ENCODE data around the gene NUP214. TPM values are rescaled to one million over a fixed set of nuclear protein-coding genes. Genes with fewer than 3 reads are reported as not detected.

The NUP214 gene
- total and polyA plus RNA-seq, 2 of the 8 experiments (the other 6 are each of a cell fraction or from before 2014, with no cell fraction given), result 28.6 to 50.2 TPM

DNA sequence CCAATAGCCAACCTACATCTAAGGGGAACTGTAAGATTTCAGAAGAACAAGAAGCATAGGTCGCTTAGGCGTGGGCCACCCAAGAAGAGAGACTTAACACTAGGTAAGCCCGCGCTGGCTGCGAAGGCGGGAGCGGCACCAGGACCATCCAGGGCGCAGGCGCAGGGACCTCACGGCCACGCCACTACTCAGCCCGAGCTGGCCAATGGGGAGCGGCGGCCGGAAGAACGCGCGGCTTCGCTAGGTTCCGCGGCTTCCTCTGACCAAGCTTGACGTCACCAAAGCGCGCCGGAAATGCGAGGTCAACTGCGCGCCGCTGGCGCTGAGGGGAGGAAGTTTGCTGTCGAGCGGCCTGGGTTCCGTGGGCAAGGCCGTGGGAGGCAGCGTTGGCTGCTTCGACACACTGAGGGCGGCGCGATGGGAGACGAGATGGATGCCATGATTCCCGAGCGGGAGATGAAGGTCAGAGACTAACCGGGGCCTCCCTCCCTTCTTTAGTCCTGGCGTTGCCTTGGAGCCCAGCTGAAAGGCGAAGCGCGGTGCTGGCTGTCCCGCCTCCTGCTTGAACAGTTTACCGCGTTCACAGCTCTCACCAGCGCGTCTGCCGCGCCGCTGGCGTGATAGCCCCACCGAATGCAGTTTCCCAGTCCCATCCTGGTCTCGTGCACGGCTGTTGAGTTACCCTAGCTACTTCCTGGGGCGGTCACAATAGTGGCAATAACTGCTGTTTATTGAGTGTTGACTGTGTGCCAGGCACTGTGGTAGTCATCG, at the start of gene NUP214 (continued):
- TF ChIP-seq GTF2F1 (IDR thresholded peaks at IDR 0.05; ENCODE audit: borderline replicate concordance, low read depth, low read length) (no peak), SP1 (IDR thresholded peaks at IDR 0.05; ENCODE audit: low read depth, low read length) (no peak), BACH1 (IDR thresholded peaks at IDR 0.05; ENCODE audit: low read length) (no peak), EGR1 (IDR thresholded peaks at IDR 0.05; ENCODE audit: borderline replicate concordance, low read depth, low read length) (no peak), SIX5 (IDR thresholded peaks at IDR 0.05; ENCODE audit: low read depth, low read length) (peak; percentile 26; the same call in 1 of the 2 replicates), KDM1A (IDR thresholded peaks at IDR 0.05; ENCODE audit: borderline replicate concordance, low read length) (no peak), TCF12 (IDR thresholded peaks at IDR 0.05; ENCODE audit: low read depth, low read length) (no peak), HDAC2 (IDR thresholded peaks at IDR 0.05; ENCODE audit: borderline replicate concordance in 1 of 2, low read depth in 2 of 2, low read length in 2 of 2) (peak; percentile 46 to 93; a peak in 2 of 4 replicates), CHD2 (IDR thresholded peaks at IDR 0.05; ENCODE audit: low read length) (peak; percentile 87), SRF (IDR thresholded peaks at IDR 0.05; ENCODE audit: low read depth, low read length) (peak; percentile 93), NANOG (IDR thresholded peaks at IDR 0.05; ENCODE audit: insufficient read depth, low read depth, low read length, poor library complexity, severe bottlenecking) (no peak), JUN (IDR thresholded peaks at IDR 0.05; ENCODE audit: low read depth, low read length) (no peak), RAD21 (IDR thresholded peaks at IDR 0.05 in 1 of 2, conservative IDR thresholded peaks at IDR 0.05 in 1 of 2; ENCODE audit: low read depth in 2 of 2, low read length in 2 of 2) (no peak; a peak in 1 of 4 replicates), PHF8 (conservative IDR thresholded peaks at IDR 0.05; ENCODE audit: low read depth, low read length) (peak; percentile 96), GABPA (IDR thresholded peaks at IDR 0.05; ENCODE audit: borderline replicate concordance, insufficient read depth, low read length) (peak; percentile 98), KDM5A (IDR thresholded peaks at IDR 0.05; ENCODE audit: low read length) (peak; percentile 98), TEAD4 (IDR thresholded peaks at IDR 0.05; ENCODE audit: low read depth, low read length) (peak; percentile 22; the same call in 1 of the 2 replicates)
- TF ChIP-seq, protein P1, sequence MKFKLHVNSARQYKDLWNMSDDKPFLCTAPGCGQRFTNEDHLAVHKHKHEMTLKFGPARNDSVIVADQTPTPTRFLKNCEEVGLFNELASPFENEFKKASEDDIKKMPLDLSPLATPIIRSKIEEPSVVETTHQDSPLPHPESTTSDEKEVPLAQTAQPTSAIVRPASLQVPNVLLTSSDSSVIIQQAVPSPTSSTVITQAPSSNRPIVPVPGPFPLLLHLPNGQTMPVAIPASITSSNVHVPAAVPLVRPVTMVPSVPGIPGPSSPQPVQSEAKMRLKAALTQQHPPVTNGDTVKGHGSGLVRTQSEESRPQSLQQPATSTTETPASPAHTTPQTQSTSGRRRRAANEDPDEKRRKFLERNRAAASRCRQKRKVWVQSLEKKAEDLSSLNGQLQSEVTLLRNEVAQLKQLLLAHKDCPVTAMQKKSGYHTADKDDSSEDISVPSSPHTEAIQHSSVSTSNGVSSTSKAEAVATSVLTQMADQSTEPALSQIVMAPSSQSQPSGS (IDR thresholded peaks at IDR 0.05; ENCODE audit: low read length), result 0 out of 2 replicates have a peak, but pooled peaks have one; percentile 32

Measured in H1 (cell line).